Sigmoid colon (tissue), 4 donors: ENCODE results near the gene GABBR1.

Experiments used
- CTCF ChIP-seq, 4 experiments: fragments of 450-650 bp in 3 of 4; fragments of 200-600 bp in 1 of 4; IDR thresholded peaks; one replicate each; pipeline ENCODE4 v1.5.1; 2016 to 2019; ENCODE audit warnings: antibody characterized with exemption in 4 of 4, mild to moderate bottlenecking in 3 of 4, moderate library complexity in 2 of 4
- POLR2A ChIP-seq, 2 donors: fragments of 450-650 bp; IDR thresholded peaks; one replicate each; pipeline ENCODE4 v1.6.1; 2016; ENCODE audit warnings: antibody characterized with exemption in 2 of 2, mild to moderate bottlenecking in 2 of 2, moderate library complexity in 2 of 2
- POLR2AphosphoS5 ChIP-seq, 4 donors: sonication (generic); formaldehyde crosslinking; IDR thresholded peaks; one replicate each; pipeline ENCODE4 v1.6.1; 2017; ENCODE audit warnings: antibody characterized with exemption in 4 of 4

GRCh38 chr6:29558439-29559079, 74.4 kb downstream of the GABBR1 start:
- no peak for TF ChIP-seq CTCF (IDR thresholded peaks at IDR 0.05)
- TF ChIP-seq POLR2AphosphoS5 (IDR thresholded peaks at IDR 0.05) = no peak
- TF ChIP-seq POLR2A (IDR thresholded peaks at IDR 0.05) = no peak
